Lung (tissue), 12 donors: ENCODE measurements around the gene MRPS11. TPM values are rescaled to one million over a fixed set of nuclear protein-coding genes. Genes with fewer than 3 reads are reported as not detected.
A peak's percentile ranks its signal among the peaks of the same experiment; 100 is the strongest.
"Not testable (repeated sequence)": the region's sequence is repeated elsewhere in the genome, so short reads cannot be mapped to it uniquely, and the experiment has no call there.

Source experiments
- ATAC-seq: fragments of 200-7000 bp; cut with Tn5 transposase; one replicate; pipeline ENCODE4 v1.9.1; 2020; ENCODE audit warnings: moderate number of reproducible peaks; ENCODE audit not compliant: insufficient read depth, low FRiP score
- DNase-seq, 3 donors: peaks; one replicate each; pipeline ENCODE4 v3.0.0-alpha.2; 2013 to 2017
- H3K27ac ChIP-seq, 2 donors: one replicate each; pipeline ENCODE4 v1.5.1; 2013; ENCODE audit warnings: mild to moderate bottlenecking in 2 of 2, moderate library complexity in 2 of 2, control low read depth in 1 of 2, inconsistent platforms in 1 of 2, low read depth in 1 of 2, low read length in 1 of 2
- H3K27me3 ChIP-seq, 3 donors: one replicate each; pipeline ENCODE4 v1.5.1; 2013; ENCODE audit warnings: low read length in 2 of 3; ENCODE audit not compliant: control insufficient read depth in 3 of 3, insufficient read depth in 3 of 3
- H3K36me3 ChIP-seq, 4 donors: one replicate each; pipeline ENCODE4 v1.5.1; 2013; ENCODE audit warnings: low read length in 4 of 4, mild to moderate bottlenecking in 1 of 4, moderate library complexity in 1 of 4; ENCODE audit not compliant: control insufficient read depth in 4 of 4, insufficient read depth in 4 of 4
- H3K4me1 ChIP-seq, 5 donors: one replicate each; pipeline ENCODE4 v1.5.1; 2013; ENCODE audit warnings: low read length in 5 of 5, mild to moderate bottlenecking in 2 of 5, moderate library complexity in 1 of 5; ENCODE audit not compliant: control insufficient read depth in 5 of 5, insufficient read depth in 5 of 5
- H3K4me3 ChIP-seq: one replicate; pipeline ENCODE4 v1.5.1; 2013; ENCODE audit warnings: mild to moderate bottlenecking, control low read depth, moderate library complexity
- H3K9ac ChIP-seq, 2 donors: one replicate each; pipeline ENCODE4 v1.5.1; 2013; ENCODE audit warnings: low read length in 2 of 2, control low read depth in 1 of 2; ENCODE audit not compliant: insufficient read depth in 1 of 2
- H3K9me3 ChIP-seq, 4 donors: one replicate each; pipeline ENCODE4 v1.5.1; 2013; ENCODE audit warnings: low read length in 3 of 4, mild to moderate bottlenecking in 1 of 4, moderate library complexity in 1 of 4; ENCODE audit not compliant: control insufficient read depth in 4 of 4, insufficient read depth in 3 of 4
- WGBS, 2 donors: extraction: QIAGEN DNeasy Blood & Tissue Kit; methylation state at CpG; one replicate each; pipeline ENCODE4 v1.1.7; 2013; 5-methylcytosine and 5-hydroxymethylcytosine counted together
- polyA plus RNA-seq, 2 donors: library from polyadenylated mRNA; stranded (reverse); fragments of 200-250 nt; gene quantifications; one replicate each; pipeline ENCODE4 v1.2.1, GENCODE V29; 2013
- total RNA-seq, 2 donors: library from RNA; depleted of rRNA in 1 of 2; stranded (reverse); fragments of >200 nt in 1 of 2; gene quantifications; one replicate each; pipeline ENCODE4 v1.2.1, GENCODE V29; 2014 to 2021
- TF ChIP-seq, protein P1 (sequence below): IDR thresholded peaks from 2 replicates; pipeline ENCODE4 v1.5.1; 2012; ENCODE audit warnings: mild to moderate bottlenecking; ENCODE audit errors: control extremely low read depth, extremely low read depth
- donor health status: control.
- donor health status: control.
- donor health status: Bipolar disorder and iron deficiency.
- donor health status: healthy.
- donor health status: DM: yes; HTN: yes; CAD: no.

The MRPS11 gene
- total and polyA plus RNA-seq, 4 donors = 31.2 to 43.4 (median 37.6) TPM

DNA sequence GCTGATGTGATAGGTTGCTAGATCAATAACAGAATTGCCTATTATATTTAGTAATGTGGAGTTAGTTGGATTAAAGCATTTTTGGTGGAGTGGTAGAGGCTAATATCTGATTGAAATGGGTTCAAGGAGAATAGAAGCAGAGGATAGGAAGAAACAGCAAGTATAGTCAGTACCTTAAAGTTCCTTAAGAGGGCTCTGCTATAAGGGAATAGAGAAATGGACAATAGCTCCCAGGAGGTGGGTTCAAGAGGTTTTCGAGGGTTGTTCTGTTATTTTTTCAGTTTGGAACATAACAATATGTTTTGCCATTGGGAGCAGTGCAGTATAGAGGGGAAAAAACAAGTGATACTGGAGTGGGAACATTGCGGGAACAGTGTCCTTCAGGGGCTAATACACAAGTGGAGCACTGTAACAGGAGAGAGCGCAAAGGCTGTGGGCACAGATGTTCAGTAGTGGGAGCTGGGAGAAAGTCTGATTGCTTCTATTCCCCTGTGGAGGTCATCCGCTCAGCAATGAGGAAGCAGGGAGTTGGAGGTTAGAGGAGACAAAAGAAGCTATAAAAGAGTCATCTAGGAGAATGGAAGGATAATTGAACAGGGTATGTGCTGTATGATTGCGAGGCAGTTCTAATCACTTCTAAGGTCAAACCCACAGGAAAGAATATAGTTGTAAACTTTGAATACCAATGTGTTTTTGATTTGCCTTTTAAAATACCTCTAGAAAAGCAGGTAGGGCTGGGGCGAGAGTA lies 3.3 kb downstream of the MRPS11 start:
- ATAC-seq = no peak
- Histone ChIP-seq H3K27me3 (no peaks in the 10 kb centered on the region), H3K4me3 (no peak overlapping the region), H3K36me3 (peaks cover 11 to 16% (median 14%) of the 10 kb centered on the region in 4 donors), H3K27ac (no peak overlapping the region), H3K9me3 (peaks cover 0 to 1% (median 0%) of the 10 kb centered on the region in 4 donors), H3K4me1 (peaks cover 0 to 18% (median 12%) of the 10 kb centered on the region in 5 donors), H3K9ac (no peak overlapping the region)
- no peak for DNase-seq
- TF ChIP-seq, protein P1, sequence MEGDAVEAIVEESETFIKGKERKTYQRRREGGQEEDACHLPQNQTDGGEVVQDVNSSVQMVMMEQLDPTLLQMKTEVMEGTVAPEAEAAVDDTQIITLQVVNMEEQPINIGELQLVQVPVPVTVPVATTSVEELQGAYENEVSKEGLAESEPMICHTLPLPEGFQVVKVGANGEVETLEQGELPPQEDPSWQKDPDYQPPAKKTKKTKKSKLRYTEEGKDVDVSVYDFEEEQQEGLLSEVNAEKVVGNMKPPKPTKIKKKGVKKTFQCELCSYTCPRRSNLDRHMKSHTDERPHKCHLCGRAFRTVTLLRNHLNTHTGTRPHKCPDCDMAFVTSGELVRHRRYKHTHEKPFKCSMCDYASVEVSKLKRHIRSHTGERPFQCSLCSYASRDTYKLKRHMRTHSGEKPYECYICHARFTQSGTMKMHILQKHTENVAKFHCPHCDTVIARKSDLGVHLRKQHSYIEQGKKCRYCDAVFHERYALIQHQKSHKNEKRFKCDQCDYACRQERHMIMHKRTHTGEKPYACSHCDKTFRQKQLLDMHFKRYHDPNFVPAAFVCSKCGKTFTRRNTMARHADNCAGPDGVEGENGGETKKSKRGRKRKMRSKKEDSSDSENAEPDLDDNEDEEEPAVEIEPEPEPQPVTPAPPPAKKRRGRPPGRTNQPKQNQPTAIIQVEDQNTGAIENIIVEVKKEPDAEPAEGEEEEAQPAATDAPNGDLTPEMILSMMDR = no peak
- WGBS, 2 donors = 97 to 98% methylated on average over 6 of the region's 6 CpGs

DNA sequence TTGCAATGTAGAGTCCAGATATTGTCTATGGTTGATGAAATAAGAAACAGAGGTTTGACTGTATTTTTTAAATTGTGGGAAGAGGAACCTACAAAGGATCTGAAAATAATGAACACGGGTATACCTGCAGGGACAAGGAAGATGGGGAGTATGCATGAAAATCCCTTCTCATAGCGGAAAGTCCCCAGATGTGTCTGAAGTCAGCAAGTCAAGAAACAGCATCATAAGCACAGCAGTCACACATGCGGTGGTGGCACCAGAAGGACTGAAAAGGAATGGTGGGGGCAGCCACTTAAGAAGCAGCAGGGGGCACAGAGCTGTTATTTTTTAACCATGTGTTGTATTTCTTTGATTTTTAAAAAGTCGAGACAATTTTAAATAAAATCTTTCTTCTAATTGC lies 4.7 kb downstream of the MRPS11 start:
- peaks cover 0 to 8% (median 6%) of the 10 kb centered on the region in 5 donors for H3K4me1 ChIP-seq
- H3K4me3 ChIP-seq = no peak overlapping the region
- H3K27me3 ChIP-seq = no peaks in the 10 kb centered on the region
- ATAC-seq (no peak), DNase-seq (no peak)
- no peak overlapping the region for H3K27ac ChIP-seq
- H3K9ac ChIP-seq = no peak overlapping the region
- peaks cover 0 to 1% (median 0%) of the 10 kb centered on the region in 4 donors for H3K9me3 ChIP-seq
- peaks cover 17 to 23% (median 21%) of the 10 kb centered on the region in 4 donors for H3K36me3 ChIP-seq
- TF ChIP-seq, protein P1 = no peak
- WGBS, 2 donors = 86 to 93% methylated on average over 4 of the region's 4 CpGs

DNA sequence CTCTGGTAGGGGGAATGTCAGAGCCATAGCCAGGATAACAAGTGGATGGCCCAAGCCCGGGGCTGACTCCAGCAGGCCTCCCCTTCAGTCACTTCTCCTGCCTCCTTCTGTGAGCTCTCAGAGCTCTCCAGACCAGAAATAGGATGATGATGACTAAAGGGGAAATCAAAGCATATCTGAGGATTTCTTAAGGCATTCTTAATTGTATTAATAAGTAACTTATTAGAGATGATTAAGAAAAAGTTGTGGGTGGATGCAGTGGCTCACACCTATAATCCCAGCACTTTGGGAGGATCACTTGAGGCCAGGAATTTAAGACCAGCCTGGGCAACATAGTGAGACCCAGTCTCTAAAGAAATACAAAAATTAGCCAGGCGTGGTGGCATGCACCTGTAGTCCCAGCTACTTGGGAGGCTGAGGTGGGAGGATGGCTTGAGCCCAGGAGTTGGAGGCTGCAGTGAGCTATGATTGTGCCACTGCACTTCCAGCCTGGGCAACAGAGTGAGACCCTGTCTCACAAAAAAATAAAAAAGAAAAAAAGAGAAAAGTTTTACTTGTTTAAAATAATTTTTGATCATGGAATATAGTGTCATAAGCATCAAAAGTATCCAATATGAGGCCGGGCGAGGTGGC lies 6.3 kb downstream of the MRPS11 start:
- peaks cover 21 to 30% (median 27%) of the 10 kb centered on the region in 4 donors for H3K36me3 ChIP-seq
- H3K27me3 ChIP-seq, H3K9ac ChIP-seq, H3K4me1 ChIP-seq, DNase-seq, H3K4me3 ChIP-seq, ATAC-seq, H3K9me3 ChIP-seq, H3K27ac ChIP-seq: not testable (repeated sequence)
- WGBS, 2 donors = 91 to 94% methylated on average over 4 of the region's 4 CpGs

DNA sequence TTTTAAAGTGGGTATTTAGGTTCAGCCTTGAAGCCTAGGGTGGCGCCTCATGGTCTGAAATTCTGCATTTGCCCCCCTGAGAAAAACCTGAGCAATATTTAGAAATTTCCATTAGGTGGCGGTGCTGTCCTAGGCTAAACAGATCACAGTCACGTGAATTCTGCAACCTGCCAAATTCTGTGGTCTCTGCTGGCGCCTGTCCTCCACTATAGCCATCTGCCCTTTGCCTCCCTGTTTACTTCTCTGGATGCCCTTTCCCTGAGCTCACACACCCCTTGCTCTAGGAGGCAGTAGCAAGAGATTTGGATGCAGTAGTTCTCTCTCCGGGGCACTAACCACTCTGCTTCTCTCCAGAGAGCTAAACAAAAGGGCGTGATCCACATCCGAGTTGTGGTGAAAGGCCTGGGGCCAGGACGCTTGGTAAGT lies 9.1 kb downstream of the MRPS11 start:
- WGBS, 2 donors = 80% methylated on average over 8 of the region's 8 CpGs

More for the DNA sequence above, 9.1 kb downstream of the MRPS11 start:
- Histone ChIP-seq H3K27ac (no peak overlapping the region), H3K4me3 (no peak overlapping the region), H3K27me3 (no peaks in the 10 kb centered on the region), H3K4me1 (no peaks in the 10 kb centered on the region), H3K9me3 (peaks cover 0 to 1% (median 0%) of the 10 kb centered on the region in 4 donors), H3K9ac (no peak overlapping the region), H3K36me3 (peaks cover 26 to 31% (median 28%) of the 10 kb centered on the region in 4 donors)
- ATAC-seq (no peak), DNase-seq (peak; percentile 30 to 57 (median 46))
- TF ChIP-seq, protein P1 = no peak
